ENCODE measurements around the gene ZFR.
A peak's percentile ranks its signal among the peaks of the same experiment; 100 is the strongest.
"Not testable (repeated sequence)": the region's sequence is repeated elsewhere in the genome, so short reads cannot be mapped to it uniquely, and the experiment has no call there.

The ZFR gene

DNA sequence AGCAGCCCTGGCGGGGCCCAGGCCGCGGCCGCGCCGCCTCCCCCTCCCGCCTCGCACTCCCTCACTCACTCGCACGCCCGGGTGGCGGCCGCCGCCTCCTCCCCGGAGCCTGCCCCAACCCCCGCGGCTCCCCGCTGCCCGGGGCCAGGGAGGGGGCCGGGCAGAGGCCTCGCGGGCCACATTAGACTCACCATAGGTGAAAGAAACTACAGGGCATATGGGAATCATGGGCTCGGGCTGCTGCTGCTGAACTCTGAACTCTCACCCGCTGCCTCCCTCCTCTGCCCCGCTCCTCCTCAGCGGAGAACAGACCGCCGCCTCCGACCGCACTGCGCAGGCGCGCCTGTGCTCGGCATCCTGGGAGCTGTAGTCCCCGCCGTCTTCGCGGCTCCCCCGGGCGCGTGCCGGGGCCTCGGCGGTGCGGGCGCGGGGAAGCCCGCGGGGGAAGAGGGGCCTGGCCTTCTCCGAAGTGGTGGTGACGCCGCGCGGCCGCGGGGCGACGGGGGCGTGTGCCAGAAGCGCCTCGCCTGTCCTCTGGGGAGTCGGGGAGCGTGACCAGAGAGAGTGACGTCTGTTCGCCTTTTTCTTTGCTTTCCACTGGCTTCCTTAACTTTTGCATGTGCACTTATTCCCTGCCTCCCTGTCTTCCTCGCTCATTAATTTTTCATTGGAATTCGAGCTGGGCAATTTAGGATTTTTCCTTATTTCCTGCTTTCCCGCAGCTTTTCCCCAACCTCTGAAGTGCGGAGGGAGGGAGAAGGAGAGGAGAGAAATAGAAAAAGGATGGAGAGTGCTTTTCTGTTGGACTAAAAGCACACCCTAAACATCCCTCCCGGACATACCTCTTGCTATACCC is at the start of gene ZFR:
Gene ZFR (minus strand): TSS at position 310 of the 856 bp plus-strand sequence. CDS start 82 bp downstream, at position 228.
- peak; percentile 94 for DNase-seq

DNA sequence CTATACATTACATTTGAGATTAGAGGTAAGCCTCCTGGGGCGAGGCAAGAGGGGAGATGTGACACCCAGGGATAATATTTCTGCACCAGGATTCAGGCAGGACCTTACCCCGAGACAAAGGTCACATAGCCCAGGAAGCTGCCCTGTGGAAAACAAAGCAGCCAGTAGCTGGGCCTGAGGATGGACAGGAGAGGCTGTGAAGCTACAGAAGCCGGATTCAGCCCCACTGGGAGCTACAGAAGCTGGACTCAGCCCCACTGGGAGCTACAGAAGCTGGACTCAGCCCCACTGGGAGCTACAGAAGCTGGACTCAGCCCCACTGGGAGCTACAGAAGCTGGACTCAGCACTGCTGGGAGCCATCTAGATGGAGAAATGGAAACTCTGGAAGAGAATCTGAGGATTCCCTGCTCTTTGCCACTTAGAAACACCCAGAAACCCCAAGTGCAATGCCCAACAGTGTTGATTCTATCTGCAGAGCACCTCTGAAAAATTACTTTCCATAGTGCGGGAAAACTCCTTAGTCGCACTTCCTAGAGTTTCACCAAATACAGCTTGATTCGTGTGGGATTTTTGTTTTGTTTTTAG is 46.5 kb upstream of the ZFR start:
- DNase-seq = no peak

DNA sequence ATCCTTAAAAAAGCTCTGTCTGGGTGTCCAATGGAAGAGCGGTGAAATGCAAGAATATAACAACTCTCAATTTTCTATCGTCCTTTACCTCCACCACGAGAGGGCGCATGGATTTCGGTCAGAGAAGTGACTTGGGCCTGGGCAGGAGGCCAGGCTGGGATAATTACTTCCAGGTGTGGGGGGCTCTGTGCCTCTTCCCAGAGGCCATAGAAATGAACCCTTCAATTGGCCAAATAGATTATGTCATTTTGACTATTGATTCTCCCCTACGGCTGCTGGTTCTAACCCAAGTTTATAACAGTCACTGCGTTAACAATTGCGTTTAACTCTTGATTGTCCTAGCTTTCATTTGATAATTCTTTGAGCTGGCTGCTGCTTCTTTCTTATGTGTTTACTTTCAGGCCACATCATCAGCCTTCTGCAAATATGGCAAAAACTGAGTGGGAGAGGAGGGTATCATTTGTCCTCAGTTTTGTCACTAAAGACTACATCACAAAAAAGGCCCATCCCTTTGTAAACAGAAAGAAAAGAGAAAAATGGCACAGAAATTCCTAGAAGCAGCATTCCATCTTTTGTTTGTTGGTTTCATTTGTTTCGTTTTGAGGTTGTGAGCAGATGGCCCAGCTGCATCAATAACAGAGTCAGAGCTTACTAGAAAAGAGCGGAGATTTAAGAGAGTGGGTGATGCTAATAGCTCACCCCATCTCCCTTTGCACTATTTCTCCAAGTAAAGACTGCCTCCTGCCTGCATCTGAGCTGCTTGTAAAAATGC is 45.4 kb upstream of the ZFR start:
- peak; percentile 70 for DNase-seq

DNA sequence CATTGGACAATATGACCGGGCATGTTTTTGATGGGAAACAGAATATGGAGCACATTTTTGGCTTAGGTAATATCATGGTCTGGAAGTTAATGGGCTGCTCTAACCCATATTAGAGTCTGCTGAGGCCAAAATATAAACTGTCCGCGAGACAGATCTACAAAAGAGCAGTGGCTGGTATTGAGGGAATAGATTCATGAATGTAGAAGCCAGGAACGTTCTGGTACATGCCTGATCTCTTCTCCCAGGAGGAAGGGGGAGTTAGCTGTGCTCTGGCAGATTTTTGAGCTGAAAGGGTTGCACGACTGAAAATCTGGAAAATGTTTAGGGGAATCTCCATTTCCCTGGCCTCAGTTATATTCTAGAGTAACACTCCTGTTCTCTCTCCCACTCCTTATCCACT is 42.9 kb upstream of the ZFR start:
- no peak for DNase-seq

DNA sequence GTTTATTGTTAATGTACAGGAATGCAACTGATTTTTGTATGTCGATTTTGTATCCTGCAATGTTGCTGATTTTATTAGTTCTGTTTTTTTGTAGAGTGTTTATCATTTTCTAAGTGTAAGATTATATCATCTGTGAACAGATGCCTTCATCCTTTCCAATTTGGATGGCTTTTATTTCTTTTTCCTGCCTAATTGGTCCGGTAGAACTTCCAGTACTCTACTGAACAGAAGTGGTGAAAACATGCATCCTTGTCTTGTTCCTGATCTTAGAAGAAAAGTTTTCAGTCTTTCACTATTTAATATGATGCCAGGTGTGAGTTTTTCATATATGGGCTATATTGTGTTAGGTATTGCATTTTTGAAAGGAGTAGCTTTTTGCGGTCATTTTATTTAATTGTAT is 42.5 kb upstream of the ZFR start:
- DNase-seq = no peak

DNA sequence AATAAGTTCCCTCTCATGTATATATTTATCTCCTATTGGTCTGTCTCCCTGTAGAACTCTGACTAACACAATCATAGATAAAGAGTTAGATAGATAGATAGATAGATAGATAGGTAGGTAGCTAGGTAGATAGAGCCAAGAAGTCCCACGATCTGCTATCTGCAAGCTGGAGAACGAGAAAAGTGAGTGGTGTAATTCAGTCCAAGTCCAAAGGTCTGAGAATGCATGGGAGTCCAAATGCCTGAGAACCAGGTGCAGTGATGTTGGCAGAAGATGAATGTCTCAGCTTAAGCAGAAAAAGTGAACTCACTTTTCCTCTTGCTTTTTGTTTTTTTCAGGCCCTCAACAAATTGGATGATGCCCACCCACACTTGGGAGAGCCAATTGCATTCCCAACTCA is 37.7 kb upstream of the ZFR start:
- DNase-seq = no peak

DNA sequence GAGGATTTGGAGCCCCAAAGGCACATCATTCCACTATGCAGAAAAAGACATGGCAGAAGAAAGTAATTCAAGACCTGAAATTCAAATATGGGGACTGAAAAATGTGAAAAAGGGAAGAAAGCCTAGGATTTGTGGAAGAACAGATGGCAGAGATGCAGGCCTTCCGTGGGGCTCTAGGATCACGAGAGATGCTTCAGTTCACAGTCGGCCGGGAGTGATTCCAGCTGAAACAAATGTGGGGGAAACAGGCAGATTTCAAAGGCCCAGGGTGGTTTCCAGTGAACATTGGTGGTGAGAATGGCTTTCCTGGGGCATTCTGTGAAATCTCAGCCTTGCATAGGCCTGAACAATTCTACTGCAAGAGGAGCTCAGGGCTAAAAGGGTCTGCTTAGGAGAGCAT is 34.6 kb upstream of the ZFR start:
- DNase-seq = no peak

DNA sequence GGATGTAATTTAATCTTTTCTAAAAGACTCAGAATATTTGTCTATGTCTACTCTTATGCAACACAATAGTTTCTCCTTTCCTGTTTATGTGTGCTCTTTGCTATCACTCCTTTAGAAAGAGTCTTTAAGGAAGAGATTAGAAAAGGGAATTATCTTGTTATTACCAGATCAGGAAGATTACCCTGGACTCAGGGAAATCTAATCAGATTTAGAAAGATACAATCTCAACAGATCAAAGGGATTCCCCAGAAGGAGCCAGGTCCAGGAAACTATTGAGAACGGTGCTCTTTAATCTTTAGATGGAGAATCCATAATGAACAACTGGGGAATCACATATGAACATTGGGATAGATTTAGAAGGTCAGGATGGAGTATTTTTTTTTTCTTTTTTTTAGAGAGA is 32.4 kb upstream of the ZFR start:
- DNase-seq = no peak

DNA sequence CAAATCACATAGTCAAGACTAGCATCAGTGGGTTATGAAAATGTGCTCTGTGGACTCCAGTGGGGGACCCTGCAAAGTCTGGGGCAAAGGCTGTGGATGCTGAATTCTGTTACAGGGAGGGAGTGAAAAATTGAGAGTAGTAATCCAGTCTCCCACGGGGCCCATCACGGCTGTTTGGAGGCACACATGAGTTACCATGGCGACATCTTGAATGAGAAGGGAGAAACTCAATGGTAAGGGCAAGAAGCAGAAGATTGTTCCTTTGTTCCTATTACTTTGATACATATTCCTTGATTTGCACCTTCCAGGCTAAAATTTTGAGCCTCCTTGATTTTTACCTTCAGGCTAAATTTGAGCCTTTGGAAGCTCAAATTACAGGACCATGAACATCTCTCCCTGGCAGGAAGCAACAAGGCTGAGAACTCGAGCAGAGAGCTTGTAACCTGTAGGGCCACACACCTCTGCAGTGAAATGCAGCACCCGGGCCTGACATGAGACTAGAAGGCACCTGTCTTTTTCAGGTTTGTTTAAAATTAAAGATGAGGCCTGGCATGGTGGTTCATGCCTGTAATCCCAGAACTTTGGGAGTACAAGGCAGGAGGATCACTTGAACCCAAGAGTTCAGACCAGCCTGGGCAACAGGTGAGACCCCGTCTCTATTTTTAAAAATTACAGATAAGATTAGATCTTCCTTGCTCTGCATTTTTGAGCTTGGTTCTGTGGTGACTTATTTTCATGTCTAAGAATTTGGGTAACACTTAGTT is 31.0 kb upstream of the ZFR start:
- DNase-seq = no peak

DNA sequence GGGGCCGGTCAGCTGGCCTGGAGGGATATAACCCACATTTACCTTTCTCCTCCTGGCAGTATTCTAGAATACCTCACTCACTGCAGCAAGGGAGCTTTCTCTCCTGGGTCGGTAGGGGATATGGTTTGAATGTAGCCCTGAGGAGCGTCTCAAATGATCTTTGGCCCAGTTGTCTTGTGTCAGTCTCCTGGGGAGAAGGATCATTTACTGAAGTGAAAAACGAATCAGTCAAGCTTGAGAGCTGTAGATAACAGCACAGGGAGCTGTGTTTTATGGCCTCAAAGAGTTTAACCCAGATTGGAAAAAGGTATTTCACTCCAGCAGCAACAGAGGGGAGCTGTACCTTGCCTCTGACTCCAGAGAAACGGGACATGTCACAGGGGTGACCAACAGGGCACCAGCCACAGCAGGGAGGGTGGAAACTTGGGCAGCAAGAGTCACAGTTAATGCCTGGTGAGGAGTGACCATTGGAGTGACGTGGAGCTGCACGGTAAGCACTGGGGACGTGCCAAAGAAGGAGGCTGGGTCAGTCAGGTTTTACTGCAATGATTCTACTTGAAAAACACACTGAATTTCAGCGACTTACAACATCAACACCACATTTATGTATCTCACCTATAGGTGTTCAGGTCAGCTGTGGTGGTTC is 29.8 kb upstream of the ZFR start:
- DNase-seq = no peak

DNA sequence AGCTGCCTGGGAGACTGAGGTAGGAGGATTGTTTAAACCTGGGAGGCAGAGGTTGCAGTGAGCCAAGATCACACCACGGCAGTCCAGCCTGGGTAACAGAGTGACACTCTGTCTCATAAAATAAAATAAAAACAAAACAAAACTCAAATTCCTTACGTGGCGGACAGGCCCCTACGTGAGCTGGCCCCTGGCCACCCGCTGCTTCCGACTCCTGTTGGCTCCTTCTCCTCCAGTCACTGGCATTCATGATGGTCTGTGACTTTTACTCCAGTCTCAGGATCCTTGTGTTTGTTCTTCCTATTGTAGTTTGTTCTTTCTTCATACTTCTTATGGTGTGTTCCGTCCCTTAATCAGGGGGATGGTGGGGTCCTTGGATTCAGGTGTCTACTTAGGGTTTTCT is 28.5 kb upstream of the ZFR start:
- DNase-seq = no peak

DNA sequence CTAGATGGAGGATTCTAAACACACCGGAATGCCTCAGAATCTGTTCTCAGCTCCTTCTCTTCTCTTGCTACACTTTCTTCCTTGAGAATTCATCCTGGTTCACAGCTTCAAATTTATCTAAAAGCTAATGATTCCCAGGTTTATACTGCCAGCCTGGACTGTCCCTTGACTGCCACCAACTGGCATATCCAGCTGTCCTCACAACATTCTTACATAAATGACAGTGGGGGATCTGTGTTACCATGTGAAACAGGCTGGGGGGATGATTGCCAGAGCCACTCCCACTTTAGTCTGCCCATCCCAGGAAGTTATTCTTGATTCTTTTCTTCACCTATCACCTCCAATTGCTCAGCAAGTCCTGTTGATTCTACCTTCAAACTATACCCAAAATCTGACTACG is 27.2 kb upstream of the ZFR start:
- DNase-seq = no peak

DNA sequence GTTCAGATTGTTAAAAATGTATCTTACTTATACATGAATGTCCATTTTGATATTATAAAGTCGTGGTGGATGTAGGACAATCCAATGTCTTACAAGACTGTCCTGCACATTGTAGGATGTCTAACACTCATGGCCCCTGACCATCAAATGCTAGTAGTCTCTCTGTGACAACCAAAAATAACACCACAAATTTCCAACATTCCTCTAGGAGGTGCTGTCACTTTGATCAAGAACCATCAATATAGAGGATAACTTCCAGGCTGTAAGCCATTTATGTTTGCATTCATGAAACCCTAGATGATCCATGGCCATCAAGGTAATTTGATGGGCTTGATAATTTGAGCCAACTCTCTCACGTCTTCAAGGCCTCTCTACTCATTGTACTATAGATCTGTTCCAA is 20.5 kb upstream of the ZFR start:
- no peak for DNase-seq

DNA sequence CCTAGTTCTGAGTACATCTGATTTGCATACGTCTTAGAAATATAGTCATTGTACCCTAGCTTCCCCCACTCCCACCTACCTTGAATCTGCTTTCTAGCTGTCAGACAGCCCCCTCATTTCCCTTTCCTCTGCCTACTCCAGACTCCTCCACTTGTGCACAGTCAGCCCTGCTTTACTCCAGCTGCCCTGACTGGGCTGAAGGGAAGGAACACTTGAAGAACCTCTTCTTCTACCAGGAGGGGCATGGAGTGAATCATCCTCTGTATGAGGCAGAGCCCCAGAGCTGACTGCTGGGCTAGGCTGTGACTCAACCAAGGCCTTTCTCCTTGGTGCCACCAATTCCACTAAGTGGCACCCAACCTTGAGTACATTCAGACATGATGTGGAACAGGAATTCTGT is 18.1 kb upstream of the ZFR start:
- DNase-seq = peak; percentile 59

DNA sequence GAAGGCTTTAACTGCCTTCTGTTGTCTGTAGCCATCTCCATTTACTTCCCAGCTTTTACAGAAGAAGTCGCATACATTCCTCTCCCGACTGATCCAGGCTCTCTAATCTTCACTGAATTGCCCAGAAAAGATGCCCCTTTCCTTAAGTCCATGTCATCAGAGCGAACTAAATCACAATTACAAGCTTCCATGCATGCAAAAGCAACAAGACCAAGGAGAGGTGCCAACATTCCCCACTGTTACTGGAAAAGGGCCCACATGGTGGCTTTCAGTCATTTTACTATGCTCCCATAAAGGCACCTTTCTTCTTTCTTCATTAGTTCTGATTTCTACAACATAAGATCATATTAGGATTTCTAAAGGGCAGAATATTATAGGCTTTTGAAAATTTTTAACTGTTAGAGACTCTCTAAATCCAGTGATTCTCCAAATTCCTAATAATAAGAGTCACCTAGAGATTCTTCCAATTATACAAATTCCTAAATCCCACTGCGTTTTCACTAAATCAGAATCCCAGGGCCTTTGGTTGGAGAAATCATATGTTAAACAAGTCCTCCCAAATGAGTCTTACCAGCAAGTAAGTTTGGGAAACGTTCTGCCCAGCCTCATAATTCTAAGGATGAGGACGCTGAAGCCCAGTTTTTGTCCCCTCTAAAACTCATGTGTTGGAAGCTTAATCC is 17.0 kb upstream of the ZFR start:
- DNase-seq = no peak

DNA sequence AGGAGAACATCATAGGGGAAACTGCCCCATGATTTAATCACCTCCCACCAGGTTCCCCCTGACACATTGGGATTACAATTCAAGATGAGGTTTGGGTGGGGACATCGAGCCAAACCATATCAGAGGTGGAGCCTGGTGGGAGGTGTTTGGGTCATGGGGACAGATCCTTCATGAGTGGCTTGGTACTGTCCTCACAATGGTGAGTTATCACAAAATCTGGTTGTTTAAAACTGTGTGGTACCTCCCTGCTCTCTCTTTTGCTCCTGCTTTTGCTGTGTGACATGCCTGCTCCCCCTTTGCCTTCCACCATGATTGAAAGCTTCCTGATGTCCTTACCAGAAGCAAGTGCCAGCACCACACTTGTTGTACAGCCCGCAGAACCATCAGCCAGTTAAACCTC is 16.2 kb upstream of the ZFR start:
- DNase-seq = no peak

DNA sequence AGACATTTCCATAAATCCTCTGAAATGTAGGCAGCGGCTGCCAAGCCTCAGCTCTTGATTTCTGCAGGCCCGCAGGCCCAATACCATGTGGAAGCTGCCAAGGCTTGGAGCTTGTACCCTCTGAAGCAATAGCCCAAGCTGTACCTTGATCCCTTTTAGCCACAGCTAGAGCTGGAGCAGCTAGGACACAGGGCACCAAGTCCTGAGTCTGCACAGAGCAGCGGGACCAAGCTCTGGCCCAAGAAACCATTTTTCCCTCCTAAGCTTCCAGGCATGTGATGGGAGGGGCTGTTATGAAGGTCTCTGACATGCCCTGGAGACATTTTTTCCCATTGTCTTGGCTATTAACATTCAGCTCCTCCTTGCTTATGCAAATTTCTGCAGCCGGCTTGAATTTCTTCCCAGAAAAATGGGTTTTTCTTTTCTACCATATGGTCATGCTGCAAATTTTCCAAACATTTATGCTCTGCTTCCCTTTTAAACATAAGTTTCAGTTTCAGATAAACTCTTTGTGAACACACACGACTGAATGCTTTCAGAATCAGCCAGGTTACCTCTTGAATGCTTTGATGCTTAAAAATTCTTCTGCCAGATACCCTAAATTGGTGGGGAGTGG is 14.4 kb upstream of the ZFR start:
- DNase-seq = no peak

DNA sequence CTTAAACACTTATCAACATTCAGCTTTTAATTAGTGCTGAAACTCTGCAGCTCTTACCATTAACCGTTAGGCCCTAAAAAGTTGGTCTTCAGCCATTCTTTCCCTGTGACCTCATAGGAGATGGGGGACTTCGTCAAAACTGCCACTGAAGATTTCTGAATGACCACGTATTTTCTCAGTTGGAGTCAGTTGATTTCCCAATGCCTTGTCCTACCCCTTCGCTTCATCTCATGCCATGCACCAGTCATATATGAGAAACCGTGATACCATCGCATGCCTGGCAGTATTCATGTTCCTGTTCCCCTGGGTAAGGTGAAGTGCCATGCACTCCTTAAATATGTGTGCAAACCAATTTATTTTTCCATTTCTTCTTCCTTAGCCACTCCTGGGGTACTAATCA is 10.8 kb upstream of the ZFR start:
- no peak for DNase-seq

DNA sequence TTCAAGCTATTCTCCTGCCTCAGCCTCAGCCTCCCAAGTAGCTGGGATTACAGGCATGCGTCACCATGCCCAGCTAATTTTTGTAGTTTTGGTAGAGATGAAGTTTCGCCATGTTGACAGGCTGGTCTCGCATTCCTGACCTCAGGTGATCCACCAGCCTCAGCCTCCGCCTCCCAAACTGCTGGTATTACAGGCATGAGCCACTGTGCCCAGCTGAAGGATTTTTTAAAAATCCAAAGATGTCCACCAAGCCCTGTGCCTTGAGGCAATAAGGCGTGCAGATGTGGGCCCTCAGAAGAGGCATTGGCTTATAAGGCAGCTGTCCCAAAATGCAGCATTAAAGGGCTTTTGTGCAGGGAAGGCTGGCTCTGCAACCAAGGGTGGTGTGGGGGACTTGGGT is 10.3 kb upstream of the ZFR start:
- DNase-seq = no peak

DNA sequence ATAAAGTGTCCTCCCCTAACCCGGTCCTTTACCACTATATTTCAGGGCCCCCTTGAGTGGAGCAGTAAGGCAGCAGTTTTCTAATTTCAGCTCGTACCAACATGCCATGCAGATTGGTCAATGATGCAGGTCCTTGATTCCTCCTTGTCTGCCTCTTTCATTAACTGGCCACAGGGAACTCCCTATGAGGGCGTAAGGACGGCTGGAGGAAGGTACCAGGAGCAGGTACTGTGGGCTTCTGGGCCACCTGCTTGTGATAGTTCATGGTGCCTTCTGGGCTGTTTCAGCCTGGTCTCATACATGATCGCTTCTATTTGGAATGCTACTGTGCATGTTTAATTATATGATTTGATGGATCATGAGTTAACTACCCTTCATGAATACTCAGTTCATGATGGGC is 9.4 kb upstream of the ZFR start:
- DNase-seq = no peak

DNA sequence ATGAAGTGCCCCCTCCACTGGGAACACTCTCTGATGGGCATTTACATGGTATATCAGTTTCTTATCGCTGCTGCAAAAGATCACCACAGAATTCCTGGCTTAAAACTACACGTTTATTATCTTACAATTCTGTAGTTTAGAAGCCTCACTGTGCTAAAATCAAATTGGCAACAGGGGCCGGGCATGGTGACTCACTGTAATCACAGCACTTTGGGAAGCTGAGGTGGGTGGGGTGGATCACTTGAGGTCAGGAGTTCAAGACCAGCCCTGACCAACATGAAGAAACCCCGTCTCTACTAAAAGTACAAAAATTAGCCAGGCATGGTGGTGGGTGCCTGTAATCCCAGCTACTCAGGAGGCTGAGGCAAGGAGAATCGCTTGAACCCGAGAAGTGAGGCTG is 7.8 kb upstream of the ZFR start:
- DNase-seq = not testable (repeated sequence)

DNA sequence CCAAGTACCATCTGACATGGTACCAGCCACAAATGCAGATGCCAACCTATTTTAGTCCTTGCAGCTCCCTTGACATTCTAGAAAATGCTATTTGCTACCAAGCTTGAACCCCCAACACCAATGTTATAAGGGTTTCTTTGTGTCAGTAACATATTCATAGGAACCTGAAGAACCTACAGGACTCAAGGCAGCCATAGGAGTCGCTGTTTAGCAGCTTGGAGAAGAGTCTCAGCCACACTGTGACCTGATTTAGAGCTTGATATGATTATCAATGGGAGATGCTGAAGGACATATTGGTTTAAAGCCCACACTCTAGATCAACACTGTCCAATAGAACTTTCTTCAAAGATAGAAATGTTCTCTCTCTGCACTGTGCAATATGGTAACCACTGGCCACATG is 6.4 kb upstream of the ZFR start:
- no peak for DNase-seq

Measured in activated naive CD4-positive, alpha-beta T cell treated with Interleukin-2 at 50 U/mL for 16 hours (primary cell).